Neural cell (in vitro differentiated cells): Measurements from ENCODE around the gene RALGPS1.

Experiments used
- CTCF ChIP-seq: fragments of 450-650 bp; IDR thresholded peaks from 2 replicates; pipeline ENCODE4 v1.5.1; 2014; ENCODE audit warnings: antibody characterized with exemption, mild to moderate bottlenecking, moderate library complexity; ENCODE audit not compliant: poor library complexity, severe bottlenecking
- EP300 ChIP-seq: fragments of 450-650 bp; conservative IDR thresholded peaks from 2 replicates; pipeline ENCODE4 v1.6.1; 2014; ENCODE audit warnings: antibody characterized with exemption, mild to moderate bottlenecking, moderate library complexity; ENCODE audit not compliant: poor library complexity, severe bottlenecking
- EZH2 ChIP-seq: fragments of 200-600, 300-800 bp; shearing (Covaris generic), sonication (generic); IDR thresholded peaks from 2 replicates; pipeline ENCODE4 v1.6.1; 2014; ENCODE audit warnings: antibody characterized with exemption, low read length, borderline replicate concordance, mild to moderate bottlenecking; ENCODE audit not compliant: insufficient read depth, poor library complexity, severe bottlenecking
- POLR2AphosphoS5 ChIP-seq: IDR thresholded peaks from 2 replicates; pipeline ENCODE4 v1.6.1; 2012
- RAD21 ChIP-seq: fragments of 450-650 bp; conservative IDR thresholded peaks from 2 replicates; pipeline ENCODE4 v1.6.1; 2014; ENCODE audit warnings: antibody characterized with exemption, mild to moderate bottlenecking, moderate library complexity
- REST ChIP-seq: IDR thresholded peaks from 2 replicates; pipeline ENCODE4 v1.6.1; 2012; ENCODE audit warnings: borderline replicate concordance

- TF ChIP-seq CTCF (no peak), RAD21 (no peak), EZH2 (no peak), EP300 (no peak), POLR2AphosphoS5 (no peak), REST (no peak)
Measured at GRCh38 chr9:126975327-126976220, 61.0 kb downstream of the RALGPS1 start.
